Activated T-cell treated with anti-CD3 and anti-CD28 coated beads for 1 hour (primary cell): ENCODE data around the gene RNF114.
A peak's percentile ranks its signal among the peaks of the same experiment; 100 is the strongest.
"Not testable (repeated sequence)": the region's sequence is repeated elsewhere in the genome, so short reads cannot be mapped to it uniquely, and the experiment has no call there.

Experiments
- DNase-seq: peaks from one replicate; pipeline ENCODE4 v3.0.0-alpha.2; 2020; ENCODE audit warnings: low read depth

Gene RNF114

DNA sequence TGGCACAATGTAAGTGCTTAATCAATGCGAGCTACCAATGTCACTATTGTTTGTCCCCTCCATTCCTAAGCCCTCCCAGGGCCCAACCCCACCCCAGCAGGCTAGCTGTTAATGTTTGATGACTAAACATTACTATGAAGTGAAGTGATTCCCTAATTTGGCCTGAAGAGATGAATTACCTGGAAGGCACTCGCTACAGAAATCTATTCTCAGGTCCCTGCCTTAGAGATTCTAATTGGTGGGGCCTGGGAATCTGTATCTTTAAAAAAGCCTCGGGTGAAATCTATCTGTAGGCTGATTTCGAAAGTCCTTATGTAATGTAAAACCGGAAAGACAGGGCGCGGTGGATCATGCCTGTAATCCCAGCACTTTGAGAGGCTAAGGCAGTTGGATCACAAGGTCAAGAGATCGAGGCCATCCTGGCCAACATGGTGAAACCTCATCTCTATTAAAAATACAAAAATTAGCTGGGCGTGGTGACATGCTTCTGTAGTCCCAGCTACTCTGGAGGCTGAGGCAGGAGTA is 29.6 kb downstream of the RNF114 start:
- DNase-seq = no peak

DNA sequence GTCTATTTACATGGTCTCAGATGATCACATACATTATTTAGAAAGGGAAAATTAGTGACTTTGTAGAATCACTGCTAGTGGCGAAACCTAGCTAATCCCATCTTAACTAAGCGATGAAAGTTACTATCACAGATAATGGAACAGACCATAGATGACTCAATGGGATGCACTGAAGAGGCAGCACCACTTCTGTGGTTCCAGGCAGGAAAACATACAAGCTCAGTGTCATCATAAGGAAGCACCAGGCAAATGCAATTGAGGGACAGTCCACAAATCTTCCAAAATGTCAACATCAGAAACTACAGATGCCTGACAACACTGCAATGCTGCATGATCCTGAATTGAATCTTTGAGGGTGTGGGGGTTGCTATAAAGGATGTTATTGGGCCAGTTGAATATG is 30.7 kb downstream of the RNF114 start:
- DNase-seq = no peak

- no peak for DNase-seq
These were observed 33.0 kb downstream of the RNF114 start for GRCh38 chr20:49969234-49969633.

GRCh38 chr20:49969946-49970345 is 33.7 kb downstream of the RNF114 start:
- no peak for DNase-seq

- no peak for DNase-seq
These were observed 34.3 kb downstream of the RNF114 start for GRCh38 chr20:49970498-49970897.

- DNase-seq = no peak
These were observed 37.8 kb downstream of the RNF114 start for GRCh38 chr20:49973981-49974380.

GRCh38 chr20:49976542-49976941 is 40.3 kb downstream of the RNF114 start:
- DNase-seq = no peak

GRCh38 chr20:49977740-49978139 is 41.5 kb downstream of the RNF114 start:
- DNase-seq = not testable (repeated sequence)

GRCh38 chr20:49978685-49979029 is 42.5 kb downstream of the RNF114 start:
- no peak for DNase-seq

GRCh38 chr20:49979030-49979832 is 43.0 kb downstream of the RNF114 start:
- DNase-seq = peak; percentile 62

GRCh38 chr20:49980140-49981008 is 44.2 kb downstream of the RNF114 start:
- DNase-seq = no peak

GRCh38 chr20:49981218-49982071 is 45.2 kb downstream of the RNF114 start:
- DNase-seq = no peak

DNA sequence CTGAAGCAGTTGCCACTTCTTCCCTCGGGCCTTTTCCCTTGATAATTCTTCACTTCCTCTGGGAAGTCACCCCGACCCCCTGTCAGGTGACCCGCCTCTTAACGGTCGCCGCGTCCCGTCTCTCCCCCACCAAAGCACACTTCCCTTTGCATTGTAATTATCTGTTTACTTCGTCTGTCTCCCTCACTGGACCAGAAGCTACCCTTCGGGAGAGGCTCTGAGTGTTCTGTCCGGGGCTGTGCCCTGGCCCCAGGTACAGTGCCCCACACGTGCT is 45.8 kb downstream of the RNF114 start:
- DNase-seq = no peak

DNA sequence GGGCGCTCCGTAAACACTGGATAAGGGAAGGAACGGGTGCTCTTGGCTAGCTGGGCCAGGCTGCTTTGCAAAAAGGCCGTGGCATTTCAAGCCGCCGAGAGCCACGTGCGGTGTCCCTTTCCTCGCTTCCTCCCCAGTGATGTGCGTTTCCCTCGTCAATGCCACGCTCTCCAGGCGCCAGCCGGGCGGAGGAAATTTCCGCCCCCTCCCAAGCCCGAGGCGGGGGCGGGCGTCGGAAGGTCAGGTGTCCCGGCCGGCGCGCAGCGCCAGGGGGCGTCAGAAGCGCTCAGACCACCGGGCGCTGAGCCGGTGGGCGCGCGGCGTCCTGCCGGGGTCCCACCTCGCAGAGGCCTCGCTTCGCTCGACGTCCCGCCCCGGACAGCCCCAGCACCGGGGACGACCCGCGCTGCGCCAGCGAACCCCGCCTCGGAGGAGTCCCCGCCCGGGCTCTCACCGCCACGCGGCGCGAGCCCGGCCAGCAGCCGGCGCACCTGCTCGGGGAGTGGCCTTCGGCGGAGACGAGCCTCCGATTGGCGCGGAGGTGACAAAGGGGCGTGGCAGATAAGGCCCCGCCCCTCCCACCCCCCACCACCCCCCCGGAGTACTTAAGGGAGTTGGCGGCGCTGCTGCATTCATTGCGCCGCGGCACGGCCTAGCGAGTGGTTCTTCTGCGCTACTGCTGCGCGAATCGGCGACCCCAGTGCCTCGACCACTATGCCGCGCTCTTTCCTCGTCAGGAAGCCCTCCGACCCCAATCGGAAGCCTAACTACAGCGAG is 46.3 kb downstream of the RNF114 start, which contains the start of gene SNAI1:
Gene SNAI1 (plus strand): TSS at position 635 of the 777 bp plus-strand sequence. CDS start 80 bp downstream, at position 715.
- peak; percentile 72 for DNase-seq

- DNase-seq = no peak
These were observed 47.1 kb downstream of the RNF114 start for GRCh38 chr20:49983123-49983847.

DNA sequence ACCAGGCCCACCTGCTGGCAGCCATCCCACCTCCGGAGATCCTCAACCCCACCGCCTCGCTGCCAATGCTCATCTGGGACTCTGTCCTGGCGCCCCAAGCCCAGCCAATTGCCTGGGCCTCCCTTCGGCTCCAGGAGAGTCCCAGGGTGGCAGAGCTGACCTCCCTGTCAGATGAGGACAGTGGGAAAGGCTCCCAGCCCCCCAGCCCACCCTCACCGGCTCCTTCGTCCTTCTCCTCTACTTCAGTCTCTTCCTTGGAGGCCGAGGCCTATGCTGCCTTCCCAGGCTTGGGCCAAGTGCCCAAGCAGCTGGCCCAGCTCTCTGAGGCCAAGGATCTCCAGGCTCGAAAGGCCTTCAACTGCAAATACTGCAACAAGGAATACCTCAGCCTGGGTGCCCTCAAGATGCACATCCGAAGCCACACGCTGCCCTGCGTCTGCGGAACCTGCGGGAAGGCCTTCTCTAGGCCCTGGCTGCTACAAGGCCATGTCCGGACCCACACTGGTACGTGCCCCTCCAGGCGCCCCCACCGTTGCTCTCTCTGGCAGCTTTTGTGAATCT is 47.7 kb downstream of the RNF114 start:
- DNase-seq = no peak

GRCh38 chr20:49984426-49985153 is 48.4 kb downstream of the RNF114 start:
- no peak for DNase-seq

GRCh38 chr20:49985157-49985556 is 49.0 kb downstream of the RNF114 start:
- DNase-seq = no peak

- no peak for DNase-seq
These were observed 49.4 kb downstream of the RNF114 start for GRCh38 chr20:49985617-49986016.

DNA sequence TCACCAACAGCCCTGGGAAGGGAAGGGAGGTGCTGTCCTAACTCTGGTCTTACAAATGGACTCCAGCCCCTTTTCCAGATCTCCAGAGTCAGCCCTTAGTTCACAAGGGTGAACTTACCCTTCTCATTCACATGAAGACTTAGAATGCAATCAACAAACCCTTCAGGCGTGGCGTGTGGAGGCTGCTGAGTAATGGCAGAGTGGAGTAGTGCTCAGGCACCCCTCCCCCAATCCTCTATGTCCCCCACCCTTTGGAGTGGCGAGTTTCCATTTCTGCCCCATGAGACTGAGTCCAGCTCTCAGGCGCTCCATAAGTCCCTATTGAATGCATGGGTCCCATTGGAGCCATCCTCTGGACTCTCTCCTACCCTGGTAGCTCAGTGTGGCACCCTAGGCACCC is 49.9 kb downstream of the RNF114 start:
- DNase-seq = no peak
